CD14-positive monocyte (primary cell): ENCODE data around the gene RDH13. TPM values are rescaled to one million over a fixed set of nuclear protein-coding genes. Genes with fewer than 3 reads are reported as not detected.
A peak's percentile ranks its signal among the peaks of the same experiment; 100 is the strongest.

Experiments
- DNase-seq, 3 donors: peaks; one replicate each; pipeline ENCODE4 v3.0.0-alpha.2; 2011 to 2022
- H2AFZ ChIP-seq: 2 replicates; pipeline ENCODE4 v1.6.0; 2012; ENCODE audit warnings: mild to moderate bottlenecking, low read depth, low read length, inconsistent platforms; ENCODE audit not compliant: insufficient read depth, poor library complexity, severe bottlenecking
- H3K27ac ChIP-seq, 2 donors: 1 replicate in 1 of 2; 2 replicates in 1 of 2; pipeline ENCODE4 v1.5.1; 2012 to 2013; ENCODE audit warnings: low read length in 2 of 2, control low read depth in 1 of 2, inconsistent platforms in 1 of 2, low read depth in 1 of 2, mild to moderate bottlenecking in 1 of 2
- H3K27me3 ChIP-seq, 2 donors: one replicate each; pipeline versions ENCODE4 v1.6.0 to v1.6.1; 2011 to 2013; ENCODE audit warnings: low read length in 2 of 2; ENCODE audit not compliant: control insufficient read depth in 2 of 2, insufficient read depth in 2 of 2
- H3K36me3 ChIP-seq, 2 donors: replicated peaks in 1 of 2; 1 replicate in 1 of 2; 2 replicates in 1 of 2; pipeline versions ENCODE4 v1.5.1 to v1.6.1; 2012 to 2013; ENCODE audit warnings: low read length in 2 of 2, control low read depth in 1 of 2, inconsistent platforms in 1 of 2, mild to moderate bottlenecking in 1 of 2; ENCODE audit not compliant: insufficient read depth in 2 of 2, control insufficient read depth in 1 of 2
- H3K4me1 ChIP-seq, 2 donors: 1 replicate in 1 of 2; 2 replicates in 1 of 2; pipeline versions ENCODE4 v1.5.1 to v1.6.1; 2012 to 2013; ENCODE audit warnings: low read length in 2 of 2, control low read depth in 1 of 2, inconsistent platforms in 1 of 2, mild to moderate bottlenecking in 1 of 2, moderate library complexity in 1 of 2; ENCODE audit not compliant: insufficient read depth in 2 of 2, control insufficient read depth in 1 of 2
- H3K4me2 ChIP-seq: replicated peaks from 2 replicates; pipeline ENCODE3; 2012; ENCODE audit warnings: low read length, moderate library complexity, mild to moderate bottlenecking; ENCODE audit not compliant: poor library complexity, severe bottlenecking; ENCODE audit errors: extremely low read depth
- H3K4me3 ChIP-seq, 3 experiments: fragments of 200-600 bp in 1 of 3; sonication (generic) in 1 of 3; replicated peaks in 1 of 3; 1 replicate in 2 of 3; 2 replicates in 1 of 3; pipeline ENCODE4 v1.5.1; 2011 to 2013; ENCODE audit warnings: low read length in 3 of 3, mild to moderate bottlenecking in 3 of 3, control low read depth in 2 of 3, low read depth in 2 of 3, inconsistent platforms in 1 of 3, moderate library complexity in 1 of 3
- H3K79me2 ChIP-seq: 2 replicates; pipeline ENCODE4 v1.6.0; 2012; ENCODE audit warnings: mild to moderate bottlenecking, control low read depth, inconsistent platforms, low read length, moderate library complexity; ENCODE audit not compliant: insufficient read depth
- H3K9ac ChIP-seq: 2 replicates; pipeline ENCODE4 v1.6.0; 2017; ENCODE audit warnings: low read length, mild to moderate bottlenecking; ENCODE audit not compliant: insufficient read depth, poor library complexity, severe bottlenecking
- H3K9me3 ChIP-seq, 2 donors: replicated peaks in 1 of 2; 1 replicate in 1 of 2; 2 replicates in 1 of 2; pipeline versions ENCODE4 v1.5.1 to v1.6.1; 2012 to 2013; ENCODE audit warnings: low read length in 2 of 2, control low read depth in 1 of 2; ENCODE audit not compliant: control insufficient read depth in 1 of 2, insufficient read depth in 1 of 2
- H4K20me1 ChIP-seq: 2 replicates; pipeline ENCODE4 v1.6.0; 2012; ENCODE audit warnings: mild to moderate bottlenecking, low read length, control low read depth, moderate library complexity; ENCODE audit not compliant: insufficient read depth
- H3K27ac Mint-ChIP-seq, 7 donors: one replicate each; pipeline ENCODE4 v1.8.0; 2020; ENCODE audit warnings: mild to moderate bottlenecking in 7 of 7, mixed read lengths in 7 of 7, moderate library complexity in 6 of 7, inconsistent platforms in 2 of 7
- H3K27me3 Mint-ChIP-seq, 3 donors: one replicate each; pipeline ENCODE4 v1.8.0; 2021 to 2022; ENCODE audit warnings: low read depth in 3 of 3, mild to moderate bottlenecking in 3 of 3, mixed read lengths in 3 of 3, moderate library complexity in 3 of 3, inconsistent platforms in 1 of 3
- H3K36me3 Mint-ChIP-seq, 2 donors: one replicate each; pipeline ENCODE4 v1.8.0; 2020; ENCODE audit warnings: mixed read lengths in 2 of 2, inconsistent platforms in 1 of 2, mild to moderate bottlenecking in 1 of 2
- H3K4me1 Mint-ChIP-seq: one replicate; pipeline ENCODE4 v1.8.0; 2020; ENCODE audit warnings: mild to moderate bottlenecking, mixed read lengths
- H3K4me3 Mint-ChIP-seq, 2 donors: one replicate each; pipeline ENCODE4 v1.8.0; 2020; ENCODE audit warnings: mild to moderate bottlenecking in 2 of 2, mixed read lengths in 2 of 2, moderate library complexity in 1 of 2
- H3K9me3 Mint-ChIP-seq, 7 donors: one replicate each; pipeline ENCODE4 v1.8.0; 2020 to 2022; ENCODE audit warnings: mixed read lengths in 7 of 7, mild to moderate bottlenecking in 6 of 7, moderate library complexity in 6 of 7, inconsistent platforms in 2 of 7
- WGBS: methylation state at CpG from one replicate; pipeline ENCODE4 v1.1.5; 2013; ENCODE audit warnings: missing lambda C conversion rate; ENCODE audit not compliant: insufficient coverage; 5-methylcytosine and 5-hydroxymethylcytosine counted together
- intact Hi-C, 2 donors: fragments of 100-400 bp; cut with micrococcal nuclease; formaldehyde crosslinking; loops; one replicate each; pipeline versions ENCODE4 v1.15.0 to v1.15.1; 2023
- polyA plus RNA-seq, 3 donors: library from polyadenylated mRNA; depleted of rRNA in 1 of 3; unstranded in 2 of 3; stranded (reverse) in 1 of 3; fragments of 300-500 nt in 2 of 3; fragments of >200 nt in 1 of 3; fragmentation: Illumina TruSeq in 2 of 3; gene quantifications; 1 replicate in 2 of 3; 2 replicates in 1 of 3; pipeline ENCODE4 v1.2.3, GENCODE V29; 2012 to 2021
- TF ChIP-seq, protein P1 (sequence below): fragments of 200-600 bp; IDR thresholded peaks from one replicate; pipeline ENCODE4 v1.8.0; 2022; ENCODE audit warnings: antibody characterized with exemption, mild to moderate bottlenecking

Gene RDH13
- polyA plus RNA-seq, 3 donors = 1.6 to 4.0 (median 2.3) TPM

DNA sequence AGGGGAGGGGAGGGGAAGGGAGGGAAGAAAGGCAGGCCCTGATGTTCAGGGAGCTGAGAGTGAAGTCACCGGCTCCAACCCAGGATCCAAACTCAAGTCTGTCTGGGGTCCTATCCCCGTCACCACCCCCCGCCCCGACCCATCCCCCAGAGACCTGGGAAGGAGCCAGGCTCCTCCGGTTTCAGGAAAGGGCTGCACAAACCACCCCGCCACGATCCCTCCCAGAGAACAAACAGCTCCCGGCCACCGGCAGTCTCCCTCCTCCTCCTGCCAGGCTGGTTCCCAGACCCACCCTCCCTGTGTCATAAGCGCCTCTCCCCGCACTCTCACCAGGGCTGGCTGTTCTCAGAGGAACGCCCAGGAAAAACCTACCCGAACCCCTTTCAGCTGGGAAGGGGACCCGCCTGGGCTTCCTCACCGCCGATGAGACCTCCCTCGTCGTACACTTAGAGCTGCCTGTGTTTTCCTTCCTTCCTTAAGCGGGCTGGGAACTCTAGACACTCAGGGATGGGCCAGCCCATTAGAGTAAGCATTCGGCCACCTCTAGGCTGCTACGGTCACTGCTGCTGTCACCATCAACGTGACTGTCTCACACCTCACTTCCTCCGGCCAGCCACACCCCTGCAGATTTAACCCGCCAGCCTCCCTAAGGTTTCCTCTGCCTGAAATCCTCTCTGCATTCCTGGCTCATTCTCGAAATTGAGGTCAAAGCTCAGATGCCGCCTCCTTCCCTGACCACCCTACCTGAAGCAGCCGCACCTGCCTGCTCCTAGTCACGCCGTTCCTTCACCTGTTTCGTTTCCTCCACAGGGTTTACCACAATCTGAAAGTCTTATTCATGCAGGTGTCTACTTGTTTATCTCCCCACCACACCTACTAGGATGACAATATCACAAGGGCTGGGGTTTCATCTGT is 6.3 kb upstream of the RDH13 start:
- no peaks in the 10 kb centered on the region for H3K36me3 ChIP-seq
- H2AFZ ChIP-seq = no peak overlapping the region
- H3K4me2 ChIP-seq = no peak overlapping the region
- no peaks in the 10 kb centered on the region for H4K20me1 ChIP-seq
- H3K27ac ChIP-seq = no peak overlapping the region
- Mint-ChIP-seq H3K27me3 (peaks cover 65 to 82% (median 71%) of the 10 kb centered on the region in 3 donors), H3K4me1 (peaks cover 18% of the 10 kb centered on the region), H3K27ac (peak overlapping the region in 3 of 7 donors; percentile 3 to 64 (median 38)), H3K4me3 (peak overlapping the region; percentile 10 to 79), H3K36me3 (peaks cover 2 to 5% of the 10 kb centered on the region in 2 donors), H3K9me3 (peaks cover 4 to 34% (median 23%) of the 10 kb centered on the region in 7 donors)
- DNase-seq = peak in 1 of 3 donors; percentile 19
- 4% methylated on average over 20 of the region's 30 CpGs for WGBS
- peaks cover 6 to 7% of the 10 kb centered on the region in 2 donors for H3K9me3 ChIP-seq
- no peak overlapping the region for H3K4me3 ChIP-seq
- intact Hi-C loops = no loop called here
- peaks cover 17 to 53% of the 10 kb centered on the region in 2 donors for H3K27me3 ChIP-seq
- no peaks in the 10 kb centered on the region for H3K79me2 ChIP-seq
- TF ChIP-seq, protein P1, sequence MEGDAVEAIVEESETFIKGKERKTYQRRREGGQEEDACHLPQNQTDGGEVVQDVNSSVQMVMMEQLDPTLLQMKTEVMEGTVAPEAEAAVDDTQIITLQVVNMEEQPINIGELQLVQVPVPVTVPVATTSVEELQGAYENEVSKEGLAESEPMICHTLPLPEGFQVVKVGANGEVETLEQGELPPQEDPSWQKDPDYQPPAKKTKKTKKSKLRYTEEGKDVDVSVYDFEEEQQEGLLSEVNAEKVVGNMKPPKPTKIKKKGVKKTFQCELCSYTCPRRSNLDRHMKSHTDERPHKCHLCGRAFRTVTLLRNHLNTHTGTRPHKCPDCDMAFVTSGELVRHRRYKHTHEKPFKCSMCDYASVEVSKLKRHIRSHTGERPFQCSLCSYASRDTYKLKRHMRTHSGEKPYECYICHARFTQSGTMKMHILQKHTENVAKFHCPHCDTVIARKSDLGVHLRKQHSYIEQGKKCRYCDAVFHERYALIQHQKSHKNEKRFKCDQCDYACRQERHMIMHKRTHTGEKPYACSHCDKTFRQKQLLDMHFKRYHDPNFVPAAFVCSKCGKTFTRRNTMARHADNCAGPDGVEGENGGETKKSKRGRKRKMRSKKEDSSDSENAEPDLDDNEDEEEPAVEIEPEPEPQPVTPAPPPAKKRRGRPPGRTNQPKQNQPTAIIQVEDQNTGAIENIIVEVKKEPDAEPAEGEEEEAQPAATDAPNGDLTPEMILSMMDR = no peak
- no peak overlapping the region for H3K9ac ChIP-seq
- H3K4me1 ChIP-seq = peaks cover 6 to 7% of the 10 kb centered on the region in 2 donors

DNA sequence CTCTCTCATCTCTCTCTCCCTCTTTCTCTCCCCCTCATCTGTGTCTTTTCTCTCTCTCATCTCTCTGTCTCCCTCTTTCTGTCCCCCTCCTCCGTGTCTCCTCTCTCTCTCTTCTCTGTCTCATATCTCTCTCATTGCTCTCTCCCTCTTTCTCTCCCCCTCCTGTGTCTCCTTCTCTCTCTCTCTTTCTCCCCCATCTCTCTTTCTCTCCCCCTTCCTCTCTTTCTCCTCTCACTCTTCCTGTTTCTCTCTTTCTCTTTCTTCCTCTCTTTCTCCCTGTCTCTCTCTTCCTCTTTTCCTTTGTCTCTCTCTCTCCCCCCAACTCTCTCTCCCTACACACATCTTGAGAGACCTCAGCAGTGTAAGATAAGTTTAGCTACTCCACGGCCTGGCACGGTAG is 4.9 kb upstream of the RDH13 start:
- Histone ChIP-seq H3K4me2 (no peak overlapping the region), H4K20me1 (no peaks in the 10 kb centered on the region), H3K27me3 (peaks cover 17 to 53% of the 10 kb centered on the region in 2 donors), H3K79me2 (no peaks in the 10 kb centered on the region), H3K36me3 (no peaks in the 10 kb centered on the region), H2AFZ (no peak overlapping the region), H3K27ac (no peak overlapping the region), H3K4me1 (peaks cover 6 to 8% of the 10 kb centered on the region in 2 donors), H3K4me3 (no peak overlapping the region), H3K9me3 (peaks cover 7 to 10% of the 10 kb centered on the region in 2 donors), H3K9ac (no peak overlapping the region)
- Mint-ChIP-seq H3K4me3 (peak overlapping the region in 1 of 2 donors; percentile 79), H3K4me1 (peaks cover 15% of the 10 kb centered on the region), H3K36me3 (peaks cover 0 to 5% of the 10 kb centered on the region in 2 donors), H3K27ac (peak overlapping the region in 1 of 7 donors; percentile 46), H3K9me3 (peaks cover 4 to 32% (median 22%) of the 10 kb centered on the region in 7 donors), H3K27me3 (peaks cover 64 to 76% (median 69%) of the 10 kb centered on the region in 3 donors)
- WGBS = 47% methylated on average over 3 of the region's 3 CpGs
- intact Hi-C loops = no loop called here
- TF ChIP-seq, protein P1 = no peak
- DNase-seq = no peak
